Right kidney (tissue), 1 donor: ENCODE results near the gene CNPY3.
"Not testable (repeated sequence)": the region's sequence is repeated elsewhere in the genome, so short reads cannot be mapped to it uniquely, and the experiment has no call there.

Experiments used
- DNase-seq: peaks from one replicate; pipeline ENCODE4 v3.0.0-alpha.2; 2016

The CNPY3 gene

GRCh38 chr6:42911171-42912021 lies 17.9 kb upstream of the CNPY3 start:
- peak; percentile 73 for DNase-seq

GRCh38 chr6:42914546-42914945 lies 14.7 kb upstream of the CNPY3 start:
- DNase-seq, result no peak

GRCh38 chr6:42915732-42916131 lies 13.5 kb upstream of the CNPY3 start, which contains the start of gene PTCRA:
Gene PTCRA, plus strand, starts transcription at chr6:42916053. Its CDS starts 17 bp downstream, at chr6:42916070.
- DNase-seq, result no peak

- no peak for DNase-seq
Measured at GRCh38 chr6:42916288-42916687, 13.0 kb upstream of the CNPY3 start.

GRCh38 chr6:42921801-42922200 lies 7.5 kb upstream of the CNPY3 start:
- DNase-seq, result no peak

GRCh38 chr6:42923666-42924065 lies 5.6 kb upstream of the CNPY3 start:
- no peak for DNase-seq

GRCh38 chr6:42925248-42925857 lies 3.9 kb upstream of the CNPY3 start:
- no peak for DNase-seq

GRCh38 chr6:42929821-42930360 lies 611 bp downstream of the CNPY3 start:
- no peak for DNase-seq

GRCh38 chr6:42932412-42932811 lies 3.1 kb downstream of the CNPY3 start:
- DNase-seq, result no peak

GRCh38 chr6:42933205-42933604 lies 3.9 kb downstream of the CNPY3 start:
- DNase-seq, result no peak

- DNase-seq, result no peak
Measured at GRCh38 chr6:42935322-42935721, 6.0 kb downstream of the CNPY3 start.

GRCh38 chr6:42936398-42936797 lies 7.1 kb downstream of the CNPY3 start:
- no peak for DNase-seq

GRCh38 chr6:42937548-42938427 lies 8.5 kb downstream of the CNPY3 start:
- DNase-seq, result no peak

GRCh38 chr6:42938428-42938796 lies 9.1 kb downstream of the CNPY3 start:
- DNase-seq, result no peak

GRCh38 chr6:42938987-42939809 lies 9.9 kb downstream of the CNPY3 start:
- DNase-seq, result no peak

GRCh38 chr6:42939810-42940167 lies 10.5 kb downstream of the CNPY3 start:
- DNase-seq, result no peak

GRCh38 chr6:42940493-42941045 lies 11.3 kb downstream of the CNPY3 start:
- no peak for DNase-seq

- not testable (repeated sequence) for DNase-seq
Measured at GRCh38 chr6:42941356-42941755, 12.1 kb downstream of the CNPY3 start.

- no peak for DNase-seq
Measured at GRCh38 chr6:42942444-42942843, 13.2 kb downstream of the CNPY3 start.

GRCh38 chr6:42947950-42948349 lies 18.7 kb downstream of the CNPY3 start:
- no peak for DNase-seq

GRCh38 chr6:42952389-42952788 lies 23.1 kb downstream of the CNPY3 start:
- no peak for DNase-seq
